AG04450 (cell line): Measurements from ENCODE around the gene CHRNB1. TPM values are rescaled to one million over a fixed set of nuclear protein-coding genes. Genes with fewer than 3 reads are reported as not detected.

Experiments
- CTCF ChIA-PET: fragments of 300-600, 350-600 bp; formaldehyde crosslinking; extraction: SDS; loops from one replicate; lab custom pipeline; 2022; ENCODE audit warnings: antibody characterized with exemption, inconsistent platforms; lab: Charles Lee
- POLR2A ChIA-PET: fragments of 350-600 bp; formaldehyde crosslinking; extraction: SDS; loops from one replicate; lab custom pipeline; 2021; ENCODE audit warnings: antibody characterized with exemption, inconsistent platforms; lab: Yijun Ruan, JAX
- DNase-seq: peaks from one replicate; pipeline ENCODE4 v3.0.0-alpha.2; 2011; ENCODE audit warnings: low read depth, low spot score
- H3K27ac ChIP-seq: one replicate; pipeline ENCODE4 v1.5.1; 2012; ENCODE audit warnings: low read depth, low read length, control low read depth
- H3K27me3 ChIP-seq: one replicate; pipeline ENCODE4 v1.6.0; 2012; ENCODE audit warnings: low read length; ENCODE audit not compliant: control insufficient read depth, insufficient read depth
- H3K4me3 ChIP-seq: 2 replicates; pipeline ENCODE4 v1.5.1; 2011; ENCODE audit warnings: mild to moderate bottlenecking, low read depth, low read length, control low read depth
- H3K9me3 ChIP-seq: 2 replicates; pipeline ENCODE4 v1.5.1; 2012; ENCODE audit warnings: low read length; ENCODE audit not compliant: control insufficient read depth, insufficient read depth
- CTCF ChIP-seq: IDR thresholded peaks from 2 replicates; pipeline ENCODE4 v1.5.1; 2011; ENCODE audit warnings: low read depth, low read length, control low read depth, inconsistent platforms
- polyA plus RNA-seq: library from polyadenylated mRNA; depleted of rRNA; stranded (reverse); fragments of >200 nt; gene quantifications from 2 replicates; pipeline ENCODE4 v1.2.3, GENCODE V29; 2011

CHRNB1 gene
- polyA plus RNA-seq, 1 experiment, result 6.3 TPM

GRCh38 chr17:7419819-7420610 lies 24.8 kb upstream of the CHRNB1 start, which contains the start of gene SPEM1:
Gene SPEM1, plus strand, starts transcription at chr17:7420324. Its CDS starts 61 bp downstream, at chr17:7420385.
- no peaks in the 10 kb centered on the region for H3K27me3 ChIP-seq
- ChIA-PET POLR2A (interaction anchor here (1.0 to 1.5 kb wide), 2 partner anchors 16 to 141 kb away, joined by 3 read pairs; partner anchors contain the start of gene TMEM256), CTCF (no interaction called here)
- TF ChIP-seq CTCF, result no peak
- H3K27ac ChIP-seq, result no peak within 1 kb of the TSS
- no peak within 1 kb of the TSS for H3K4me3 ChIP-seq
- no peak for DNase-seq
- peaks cover 15% of the 10 kb centered on the region; the same call in 1 of the 2 replicates for H3K9me3 ChIP-seq

GRCh38 chr17:7421186-7421585 lies 23.7 kb upstream of the CHRNB1 start:
- H3K27me3 ChIP-seq, result no peaks in the 10 kb centered on the region
- ChIA-PET POLR2A (interaction anchor here (0.7 to 1.5 kb wide), 3 partner anchors 14 to 139 kb away, joined by 3 read pairs; partner anchors contain the start of genes TMEM102 and TMEM256), CTCF (no interaction called here)
- no peak for DNase-seq
- no peak for TF ChIP-seq CTCF
- H3K4me3 ChIP-seq, result no peak overlapping the region
- peaks cover 15% of the 10 kb centered on the region; the same call in 1 of the 2 replicates for H3K9me3 ChIP-seq
- H3K27ac ChIP-seq, result no peak overlapping the region

- no peak for DNase-seq
- Histone ChIP-seq H3K9me3 (peaks cover 15% of the 10 kb centered on the region; the same call in 1 of the 2 replicates), H3K4me3 (no peak overlapping the region), H3K27me3 (peaks cover under 1% of the 10 kb centered on the region), H3K27ac (no peak overlapping the region)
- CTCF ChIA-PET, result interaction anchor here (0.7 to 0.8 kb wide), 2 partner anchors 22 to 166 kb away, joined by 6 to 7 read pairs; no protein-coding TSS in a partner anchor
- no peak for TF ChIP-seq CTCF
- POLR2A ChIA-PET, result interaction anchor here (0.5 to 0.6 kb wide), 2 partner anchors 61 to 74 kb away, joined by 3 to 5 read pairs; no protein-coding TSS in a partner anchor
Measured at GRCh38 chr17:7423679-7424078, 21.2 kb upstream of the CHRNB1 start.

GRCh38 chr17:7425316-7425715 lies 19.5 kb upstream of the CHRNB1 start, which contains the start of gene SPEM2:
Gene SPEM2, plus strand, starts transcription at chr17:7425616. Its CDS starts 73 bp downstream, at chr17:7425689.
- TF ChIP-seq CTCF, result no peak
- Histone ChIP-seq H3K9me3 (peaks cover 11% of the 10 kb centered on the region; the same call in 1 of the 2 replicates), H3K27ac (no peak within 1 kb of the TSS), H3K4me3 (no peak within 1 kb of the TSS), H3K27me3 (peaks cover 3% of the 10 kb centered on the region)
- no peak for DNase-seq
- POLR2A ChIA-PET, result interaction anchor here (1.1 kb wide), 1 partner anchor 21 kb away, joined by 4 read pairs; the partner anchor contains the start of gene TMEM256
- CTCF ChIA-PET, result interaction anchor here (1.1 to 1.6 kb wide), 2 partner anchors 12 to 135 kb away, joined by 3 read pairs; no protein-coding TSS in a partner anchor
